GM12873 (cell line): ENCODE data around the gene TECTA.
A peak's percentile ranks its signal among the peaks of the same experiment; 100 is the strongest.

Experiments used
- CTCF ChIP-seq: IDR thresholded peaks from 2 replicates; pipeline ENCODE4 v1.5.1; 2012; ENCODE audit warnings: low read depth, mild to moderate bottlenecking, moderate library complexity, low read length, control low read depth; ENCODE audit not compliant: insufficient read depth; ENCODE audit errors: missing control alignments

The TECTA gene

GRCh38 chr11:121091492-121092152, 9.4 kb upstream of the TECTA start:
- no peak for TF ChIP-seq CTCF

GRCh38 chr11:121095561-121095960, 5.5 kb upstream of the TECTA start:
- no peak for TF ChIP-seq CTCF

GRCh38 chr11:121099364-121099763, 1.7 kb upstream of the TECTA start:
- TF ChIP-seq CTCF: no peak

- TF ChIP-seq CTCF: no peak
These were observed 1.2 kb upstream of the TECTA start for GRCh38 chr11:121099885-121100284.

GRCh38 chr11:121104312-121104762, 3.3 kb downstream of the TECTA start:
- peak; percentile 31 for TF ChIP-seq CTCF

GRCh38 chr11:121105063-121105480, 4.0 kb downstream of the TECTA start:
- no peak for TF ChIP-seq CTCF

GRCh38 chr11:121105481-121106195, 4.6 kb downstream of the TECTA start:
- TF ChIP-seq CTCF: no peak
